Globus pallidus (tissue), 1 donor: Measurements from ENCODE around the gene KCNQ1.

Experiments used
- DNase-seq: peaks from one replicate; pipeline ENCODE4 v3.0.0-alpha.2; 2015; ENCODE audit warnings: low spot score

The KCNQ1 gene

GRCh38 chr11:2510626-2511402 is 66.0 kb downstream of the KCNQ1 start:
- DNase-seq = no peak

DNA sequence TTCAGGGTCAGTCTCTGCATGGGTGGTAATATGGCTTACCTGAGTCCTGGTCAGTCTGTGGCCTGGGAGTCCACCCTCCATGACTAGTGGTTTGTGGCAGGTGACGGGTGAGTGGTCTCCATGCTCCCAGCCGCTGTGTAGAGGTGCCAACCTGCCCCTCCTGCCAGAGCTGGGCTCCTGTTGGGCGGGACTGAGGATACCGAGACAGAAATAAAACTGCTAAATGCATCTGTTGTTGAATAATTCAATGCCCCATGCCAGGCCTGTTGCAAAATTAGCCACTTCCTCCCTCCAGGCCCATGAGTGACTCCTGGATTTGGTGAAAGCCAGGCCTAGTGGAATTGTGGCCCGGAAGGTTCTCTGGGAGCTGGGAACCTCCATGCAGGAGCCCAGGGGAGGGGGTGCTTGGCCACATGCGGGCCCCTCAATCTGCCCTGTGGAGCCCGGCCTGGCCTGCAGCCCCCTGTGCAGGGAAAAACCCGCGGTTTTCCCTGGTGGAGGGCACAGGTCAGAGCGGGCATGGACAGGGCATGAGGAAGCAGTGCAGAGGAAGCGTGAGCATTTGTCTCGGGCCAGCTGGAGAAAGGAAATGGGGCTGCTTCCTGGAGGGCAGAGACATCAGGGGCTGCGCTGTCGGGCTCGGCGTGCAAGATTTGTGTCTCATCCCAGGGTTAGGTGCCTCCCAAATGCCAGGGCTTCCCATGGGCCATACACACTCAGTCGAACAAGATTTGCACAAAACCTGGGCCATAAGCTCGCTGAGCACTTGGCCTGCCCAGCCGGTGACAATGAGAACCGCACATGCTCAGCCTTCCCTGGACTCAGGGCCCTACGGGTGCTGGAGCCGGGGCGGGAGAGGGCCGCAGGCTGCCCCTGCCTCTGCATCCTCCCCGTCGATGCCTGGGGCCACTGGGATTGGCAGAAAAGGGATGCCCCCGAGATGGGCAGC is 66.9 kb downstream of the KCNQ1 start:
- DNase-seq = no peak

- no peak for DNase-seq
These were observed 67.9 kb downstream of the KCNQ1 start for GRCh38 chr11:2512431-2513407.

GRCh38 chr11:2513441-2513840 is 68.6 kb downstream of the KCNQ1 start:
- DNase-seq = no peak

- DNase-seq = no peak
These were observed 70.8 kb downstream of the KCNQ1 start for GRCh38 chr11:2515401-2516275.

DNA sequence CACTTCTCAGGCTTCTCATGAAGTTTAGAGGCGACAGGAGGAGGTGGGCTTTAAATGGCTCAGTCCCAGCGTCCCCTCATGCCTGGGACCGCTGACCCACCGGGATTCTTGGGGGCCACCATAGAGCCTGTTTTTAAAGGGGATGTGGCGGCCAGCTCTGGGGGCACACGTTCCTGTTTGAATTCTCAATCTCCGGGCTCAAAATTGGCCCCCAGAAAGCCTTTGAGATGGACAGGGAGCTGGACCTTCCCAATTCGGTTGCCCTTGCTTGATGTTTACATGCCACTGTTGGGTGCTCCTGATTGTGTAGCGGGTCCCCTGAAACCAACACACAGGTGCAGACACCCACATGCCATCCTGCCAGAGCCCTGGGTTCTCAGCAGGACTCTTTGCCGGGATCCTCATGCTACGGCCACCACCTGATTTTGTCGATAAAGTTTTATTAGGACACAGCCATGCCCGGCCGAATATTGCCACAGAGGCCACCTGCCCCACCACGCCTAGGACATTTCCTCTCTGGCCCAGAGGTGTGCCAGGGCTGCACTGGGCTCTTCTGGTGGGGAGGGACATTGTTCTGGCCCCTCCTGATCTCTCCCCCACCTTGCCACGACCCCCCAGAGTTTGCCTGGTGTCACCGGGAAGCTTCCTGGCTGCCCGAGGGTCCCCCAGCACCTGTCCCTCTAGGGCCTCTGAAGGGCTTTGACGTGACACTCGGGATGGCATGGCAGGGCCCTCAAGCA is 71.6 kb downstream of the KCNQ1 start:
- DNase-seq = no peak

DNA sequence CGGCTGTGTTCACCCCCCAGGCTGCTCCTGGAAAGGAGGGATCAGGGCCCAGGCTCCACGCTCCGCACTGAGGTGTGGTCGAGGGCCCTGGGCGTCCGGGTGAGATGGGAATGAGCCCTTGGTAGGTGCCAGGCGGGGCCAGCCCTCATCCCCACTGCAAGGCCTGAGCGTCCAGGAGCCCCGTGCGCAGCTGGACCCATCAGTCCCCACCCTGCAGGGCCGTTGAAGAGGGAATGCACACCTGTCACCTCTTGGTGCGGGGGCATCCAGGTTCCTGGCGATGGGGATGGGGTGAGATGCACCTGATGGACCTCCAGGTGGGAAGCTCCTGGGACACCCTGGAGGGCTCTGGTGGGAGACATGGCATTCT is 72.2 kb downstream of the KCNQ1 start:
- DNase-seq = no peak

- DNase-seq = no peak
These were observed 72.7 kb downstream of the KCNQ1 start for GRCh38 chr11:2517386-2518064.

DNA sequence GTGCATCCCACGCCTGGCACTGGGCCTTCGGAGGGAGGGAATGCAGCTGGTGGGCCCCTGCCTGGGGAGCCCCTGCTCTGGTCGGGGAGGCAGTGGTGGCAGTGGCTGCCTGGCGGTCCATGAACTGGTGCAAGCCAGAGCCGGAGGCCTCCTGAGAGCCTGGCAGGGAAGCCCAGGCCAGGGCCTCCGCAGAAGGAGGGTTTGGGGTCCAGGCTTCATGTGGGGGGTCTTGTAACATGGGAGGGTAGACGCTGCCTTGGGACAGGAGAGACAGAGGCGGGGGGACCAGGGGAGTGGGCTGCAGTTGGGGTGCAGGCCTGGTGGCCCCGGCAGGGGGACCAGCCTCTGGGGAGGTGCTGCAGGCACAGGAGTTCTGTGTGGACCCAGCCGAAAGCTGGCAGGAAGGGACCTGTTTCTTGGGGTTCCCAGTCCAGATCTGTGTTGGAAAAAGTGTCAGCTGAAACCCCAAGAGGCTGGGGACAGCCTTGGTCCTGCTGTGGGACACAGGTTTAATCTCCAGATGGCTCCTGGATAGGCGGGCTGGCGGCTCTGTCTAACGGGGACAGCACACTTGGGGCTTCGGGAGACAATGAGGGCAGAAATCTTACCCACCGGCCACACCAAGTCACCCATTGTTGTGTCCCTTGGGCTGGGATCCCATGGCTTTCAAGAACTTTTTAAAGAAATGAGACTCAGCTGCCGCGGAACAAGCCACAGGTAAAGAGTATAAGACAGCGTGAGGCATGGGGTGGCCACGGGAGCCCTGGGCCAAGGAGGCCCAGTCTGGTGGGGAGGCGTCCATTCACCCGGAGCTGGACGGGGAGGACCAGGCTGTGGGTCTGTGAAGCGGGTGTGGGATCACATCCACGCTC is 73.5 kb downstream of the KCNQ1 start:
- no peak for DNase-seq

DNA sequence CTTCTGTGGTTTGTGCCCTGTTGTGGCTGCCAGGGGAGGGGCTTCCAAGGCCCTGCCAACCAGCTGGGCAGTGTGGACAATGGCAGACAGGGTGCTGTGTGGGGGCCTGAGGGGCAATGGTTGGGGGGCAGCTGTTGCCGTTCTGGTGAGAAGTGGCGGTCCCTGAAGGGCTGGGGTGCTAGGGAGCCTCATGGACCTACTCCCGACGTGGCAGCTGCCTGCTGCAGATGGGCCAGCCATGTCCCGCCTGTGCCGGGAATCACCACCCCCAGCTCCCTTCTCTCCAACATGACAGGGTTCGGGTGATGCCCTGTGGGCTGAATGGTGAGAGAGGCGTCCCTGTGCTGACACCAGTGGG is 74.2 kb downstream of the KCNQ1 start:
- no peak for DNase-seq

DNA sequence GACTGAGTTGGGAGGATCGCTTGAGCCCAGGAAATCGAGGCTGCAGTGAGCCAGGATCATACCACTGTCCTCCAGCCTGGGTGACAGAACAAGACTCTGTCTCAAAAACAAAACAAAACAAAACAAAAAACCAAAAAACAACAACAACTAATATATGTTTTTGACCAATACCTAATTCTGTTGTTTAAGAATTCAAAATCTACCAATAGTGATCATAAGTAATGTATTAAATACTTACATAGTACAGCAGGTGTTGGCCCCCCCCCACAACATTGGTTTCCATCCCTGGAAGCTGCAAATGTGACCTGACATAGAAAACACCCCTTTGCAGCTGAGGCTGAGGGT is 74.7 kb downstream of the KCNQ1 start:
- DNase-seq = no peak

DNA sequence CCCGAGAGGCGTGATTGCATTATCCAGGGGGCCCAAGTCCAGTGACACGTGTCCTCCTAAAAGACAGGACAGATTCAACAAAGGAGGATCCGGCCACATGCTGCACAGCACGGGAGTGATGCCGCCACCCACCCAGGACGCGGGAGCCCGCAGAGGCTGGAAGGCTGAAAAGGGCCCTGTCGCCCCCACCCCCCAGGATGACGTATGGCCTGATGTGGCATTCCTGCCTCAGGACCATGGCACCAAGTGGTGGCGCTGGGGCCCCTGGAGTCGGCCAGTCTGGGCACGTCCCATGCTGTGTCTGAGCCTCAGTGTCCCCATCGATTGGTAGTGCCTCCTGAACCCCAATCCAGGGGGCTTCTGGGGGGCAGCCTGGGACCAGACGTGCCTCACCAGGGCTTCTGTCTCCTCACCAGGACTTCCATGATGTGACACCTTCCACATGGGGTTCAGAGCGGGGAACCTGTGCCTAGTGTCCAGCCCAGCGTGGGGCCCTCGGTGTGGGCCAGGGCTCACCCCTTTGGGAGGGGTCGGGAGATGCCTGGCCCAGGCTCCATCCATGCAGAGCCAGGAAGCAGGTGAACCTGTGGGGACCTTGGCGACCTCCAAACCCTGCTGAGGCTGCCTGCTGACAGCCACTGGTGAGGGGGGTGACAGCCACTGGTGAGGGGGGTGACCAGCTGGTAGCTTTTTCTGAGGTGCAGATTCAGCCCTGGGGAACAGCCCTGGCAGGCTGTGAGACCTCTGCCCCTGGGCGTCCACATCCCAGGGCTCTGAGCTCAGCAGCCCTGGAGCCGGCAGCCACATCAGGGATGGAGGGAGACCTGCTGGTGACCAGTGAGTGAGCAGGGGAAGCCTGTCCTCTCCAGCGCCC is 75.3 kb downstream of the KCNQ1 start:
- DNase-seq = no peak

GRCh38 chr11:2520736-2521035 is 75.9 kb downstream of the KCNQ1 start:
- DNase-seq = no peak

GRCh38 chr11:2521081-2521732 is 76.4 kb downstream of the KCNQ1 start:
- DNase-seq = no peak

- DNase-seq = no peak
These were observed 77.2 kb downstream of the KCNQ1 start for GRCh38 chr11:2521733-2522630.

GRCh38 chr11:2522631-2523255 is 77.9 kb downstream of the KCNQ1 start:
- no peak for DNase-seq
